Mesenchymal stem cell (in vitro differentiated cells and primary cell): ENCODE data around the gene GPC4.
A peak's percentile ranks its signal among the peaks of the same experiment; 100 is the strongest.

Source experiments
- DNase-seq: peaks from one replicate; pipeline ENCODE4 v3.0.0-alpha.2; 2013
- H2AFZ ChIP-seq: one replicate; pipeline ENCODE4 v1.6.1; 2013; ENCODE audit warnings: low read depth, mild to moderate bottlenecking, control low read depth, inconsistent platforms, low read length, moderate library complexity
- H2AK5ac ChIP-seq: 2 replicates; pipeline ENCODE4 v1.6.1; 2013; ENCODE audit warnings: low read length, moderate library complexity, mild to moderate bottlenecking, inconsistent platforms; ENCODE audit not compliant: severe bottlenecking
- H2BK120ac ChIP-seq: one replicate; pipeline ENCODE4 v1.6.1; 2013; ENCODE audit warnings: low read depth, mild to moderate bottlenecking, inconsistent platforms, low read length, moderate library complexity
- H2BK12ac ChIP-seq, 2 experiments: one replicate each; pipeline ENCODE4 v1.6.1; 2013; ENCODE audit warnings: inconsistent platforms in 2 of 2, low read length in 2 of 2, mild to moderate bottlenecking in 2 of 2, moderate library complexity in 2 of 2, control low read depth in 1 of 2
- H2BK15ac ChIP-seq: one replicate; pipeline ENCODE4 v1.6.1; 2013; ENCODE audit warnings: mild to moderate bottlenecking, low read depth, inconsistent platforms; ENCODE audit not compliant: poor library complexity, severe bottlenecking
- H2BK5ac ChIP-seq: 2 replicates; pipeline ENCODE4 v1.6.1; 2013; ENCODE audit warnings: low read depth, mild to moderate bottlenecking, low read length, control low read depth, inconsistent platforms; ENCODE audit not compliant: poor library complexity, severe bottlenecking
- H3K14ac ChIP-seq, 2 experiments: one replicate each; pipeline ENCODE4 v1.6.1; 2013; ENCODE audit warnings: inconsistent platforms in 2 of 2, low read length in 2 of 2, control low read depth in 1 of 2, mild to moderate bottlenecking in 1 of 2, moderate library complexity in 1 of 2
- H3K18ac ChIP-seq, 2 experiments: one replicate each; pipeline ENCODE4 v1.6.1; 2013; ENCODE audit warnings: inconsistent platforms in 2 of 2, low read length in 2 of 2, control low read depth in 1 of 2, low read depth in 1 of 2, mild to moderate bottlenecking in 1 of 2
- H3K23ac ChIP-seq, 2 experiments: one replicate each; pipeline ENCODE4 v1.6.1; 2013; ENCODE audit warnings: inconsistent platforms in 2 of 2, low read length in 2 of 2, mild to moderate bottlenecking in 2 of 2, moderate library complexity in 2 of 2, control low read depth in 1 of 2
- H3K27ac ChIP-seq: 2 replicates; pipeline ENCODE4 v1.5.1; 2013; ENCODE audit warnings: mild to moderate bottlenecking, moderate library complexity, low read length, control low read depth, inconsistent platforms; ENCODE audit not compliant: poor library complexity, severe bottlenecking
- H3K27me3 ChIP-seq, 2 experiments: 2 replicates each; pipeline versions ENCODE4 v1.6.1 to v1.7.0; 2013; ENCODE audit warnings: low read length in 2 of 2, mild to moderate bottlenecking in 2 of 2, moderate library complexity in 2 of 2, control low read depth in 1 of 2, inconsistent platforms in 1 of 2; ENCODE audit not compliant: control insufficient read depth in 1 of 2, insufficient read depth in 1 of 2
- H3K36me3 ChIP-seq, 2 experiments: 2 replicates each; pipeline versions ENCODE4 v1.6.1 to v1.7.0; 2013; ENCODE audit warnings: low read length in 2 of 2, control low read depth in 1 of 2, inconsistent platforms in 1 of 2, low read depth in 1 of 2, mild to moderate bottlenecking in 1 of 2; ENCODE audit not compliant: insufficient read depth in 2 of 2, control insufficient read depth in 1 of 2
- H3K4ac ChIP-seq, 2 experiments: one replicate each; pipeline ENCODE4 v1.6.1; 2013; ENCODE audit warnings: inconsistent platforms in 2 of 2, low read length in 2 of 2, mild to moderate bottlenecking in 2 of 2, moderate library complexity in 2 of 2, control low read depth in 1 of 2, low read depth in 1 of 2
- H3K4me1 ChIP-seq: 2 replicates; pipeline ENCODE4 v1.6.1; 2013; ENCODE audit warnings: low read depth, low read length, control low read depth; ENCODE audit not compliant: control insufficient read depth, insufficient read depth
- H3K4me2 ChIP-seq: 2 replicates; pipeline ENCODE4 v1.6.1; 2013; ENCODE audit warnings: low read length, mild to moderate bottlenecking, inconsistent platforms; ENCODE audit not compliant: poor library complexity, severe bottlenecking
- H3K4me3 ChIP-seq, 2 experiments: 2 replicates each; pipeline versions ENCODE4 v1.5.1 to v1.7.0; 2013; ENCODE audit warnings: low read length in 2 of 2, mild to moderate bottlenecking in 2 of 2, control low read depth in 1 of 2, low read depth in 1 of 2; ENCODE audit not compliant: insufficient read depth in 1 of 2
- H3K79me1 ChIP-seq: replicated peaks from 2 replicates; pipeline ENCODE4 v1.6.1; 2013; ENCODE audit warnings: mild to moderate bottlenecking, control low read depth, low read length, inconsistent platforms; ENCODE audit not compliant: poor library complexity, severe bottlenecking
- H3K9ac ChIP-seq: 2 replicates; pipeline ENCODE4 v1.7.0; 2013; ENCODE audit warnings: mild to moderate bottlenecking, low read length, moderate library complexity
- H3K9me3 ChIP-seq: 2 replicates; pipeline ENCODE4 v1.7.0; 2013; ENCODE audit warnings: mild to moderate bottlenecking, low read length; ENCODE audit not compliant: control insufficient read depth
- H4K8ac ChIP-seq: one replicate; pipeline ENCODE4 v1.6.1; 2013; ENCODE audit warnings: inconsistent platforms, mild to moderate bottlenecking, low read length, moderate library complexity
- H4K91ac ChIP-seq: one replicate; pipeline ENCODE4 v1.6.1; 2013; ENCODE audit warnings: mild to moderate bottlenecking, low read length, inconsistent platforms
- WGBS: methylation state at CpG from one replicate; pipeline ENCODE4 v1.1.7; 2013; ENCODE audit warnings: mixed read lengths; 5-methylcytosine and 5-hydroxymethylcytosine counted together

Gene GPC4

GRCh38 chrX:133448512-133449076 is 33.3 kb upstream of the GPC4 start:
- Histone ChIP-seq H2BK120ac (no peak overlapping the region), H2BK12ac (no peak overlapping the region), H3K9me3 (no peaks in the 10 kb centered on the region), H2AFZ (no peak overlapping the region), H4K8ac (no peak overlapping the region), H3K4me1 (no peaks in the 10 kb centered on the region), H2AK5ac (no peak overlapping the region), H2BK15ac (no peak overlapping the region), H3K9ac (no peak overlapping the region), H2BK5ac (no peak overlapping the region), H3K4me3 (no peak overlapping the region), H4K91ac (no peak overlapping the region), H3K4ac (no peak overlapping the region), H3K18ac (no peak overlapping the region), H3K27me3 (peaks cover 0 to 10% of the 10 kb centered on the region in 2 experiments), H3K36me3 (no peaks in the 10 kb centered on the region), H3K23ac (no peak overlapping the region), H3K4me2 (no peak overlapping the region), H3K14ac (no peak overlapping the region), H3K27ac (no peak overlapping the region), H3K79me1 (no peaks in the 10 kb centered on the region)
- DNase-seq = peak; percentile 18
- 89% methylated on average over 1 of the region's 4 CpGs for WGBS

GRCh38 chrX:133444952-133445831 is 29.9 kb upstream of the GPC4 start:
- peak overlapping the region in 1 of 2 experiments; percentile 28 for H3K14ac ChIP-seq
- H2BK120ac ChIP-seq = no peak overlapping the region
- H2BK12ac ChIP-seq = no peak overlapping the region
- H3K9me3 ChIP-seq = no peaks in the 10 kb centered on the region
- WGBS = 8% methylated on average over 12 of the region's 16 CpGs
- peak overlapping the region in 1 of 2 experiments; percentile 68 for H3K4me3 ChIP-seq
- H3K36me3 ChIP-seq = no peaks in the 10 kb centered on the region
- H3K4me1 ChIP-seq = peaks cover under 1% of the 10 kb centered on the region
- H2AK5ac ChIP-seq = no peak overlapping the region
- H3K79me1 ChIP-seq = no peaks in the 10 kb centered on the region
- no peak overlapping the region for H3K27ac ChIP-seq
- H2BK15ac ChIP-seq = no peak overlapping the region
- H2BK5ac ChIP-seq = no peak overlapping the region
- H4K8ac ChIP-seq = no peak overlapping the region
- H3K9ac ChIP-seq = peak overlapping the region; percentile 53
- peaks cover 0 to 24% of the 10 kb centered on the region in 2 experiments for H3K27me3 ChIP-seq
- no peak overlapping the region for H3K4ac ChIP-seq
- H3K23ac ChIP-seq = no peak overlapping the region
- peak overlapping the region; percentile 66 for H3K4me2 ChIP-seq
- no peak overlapping the region for H2AFZ ChIP-seq
- peak; percentile 20 for DNase-seq
- H4K91ac ChIP-seq = no peak overlapping the region
- H3K18ac ChIP-seq = no peak overlapping the region

GRCh38 chrX:133444196-133444595 is 28.9 kb upstream of the GPC4 start:
- H2BK120ac ChIP-seq = no peak overlapping the region
- H3K36me3 ChIP-seq = no peaks in the 10 kb centered on the region
- H3K9ac ChIP-seq = no peak overlapping the region
- H3K14ac ChIP-seq = no peak overlapping the region
- no peak overlapping the region for H4K91ac ChIP-seq
- H2BK5ac ChIP-seq = no peak overlapping the region
- H3K9me3 ChIP-seq = no peaks in the 10 kb centered on the region
- no peak overlapping the region for H2BK15ac ChIP-seq
- H3K18ac ChIP-seq = no peak overlapping the region
- H3K4ac ChIP-seq = no peak overlapping the region
- no peak overlapping the region for H3K4me3 ChIP-seq
- no peak overlapping the region for H4K8ac ChIP-seq
- H3K27me3 ChIP-seq = peaks cover 0 to 31% of the 10 kb centered on the region in 2 experiments
- WGBS = 89% methylated on average over 2 of the region's 3 CpGs
- H3K79me1 ChIP-seq = no peaks in the 10 kb centered on the region
- DNase-seq = no peak
- no peak overlapping the region for H3K27ac ChIP-seq
- H2AK5ac ChIP-seq = no peak overlapping the region
- H3K23ac ChIP-seq = no peak overlapping the region
- no peak overlapping the region for H2BK12ac ChIP-seq
- peaks cover 2% of the 10 kb centered on the region for H3K4me1 ChIP-seq
- H3K4me2 ChIP-seq = no peak overlapping the region
- H2AFZ ChIP-seq = no peak overlapping the region

GRCh38 chrX:133440797-133441163 is 25.5 kb upstream of the GPC4 start:
- WGBS = 39% methylated on average over 7 of the region's 7 CpGs
- H4K91ac ChIP-seq = no peak overlapping the region

More at GRCh38 chrX:133440797-133441163, 25.5 kb upstream of the GPC4 start:
- Histone ChIP-seq H2AFZ (no peak overlapping the region), H3K27ac (no peak overlapping the region), H3K4me3 (no peak overlapping the region), H3K27me3 (peaks cover 0 to 31% of the 10 kb centered on the region in 2 experiments), H2BK12ac (no peak overlapping the region), H3K79me1 (no peaks in the 10 kb centered on the region), H3K14ac (no peak overlapping the region), H3K36me3 (no peaks in the 10 kb centered on the region), H2BK120ac (no peak overlapping the region), H2BK5ac (no peak overlapping the region), H3K18ac (no peak overlapping the region), H3K4me2 (no peak overlapping the region), H3K9me3 (no peaks in the 10 kb centered on the region), H2AK5ac (no peak overlapping the region), H3K4ac (no peak overlapping the region), H4K8ac (no peak overlapping the region), H3K9ac (no peak overlapping the region), H3K23ac (no peak overlapping the region), H3K4me1 (peaks cover 2% of the 10 kb centered on the region), H2BK15ac (no peak overlapping the region)
- DNase-seq = no peak
